Measurements from ENCODE around the gene COTL1. TPM values are rescaled to one million over a fixed set of nuclear protein-coding genes. Genes with fewer than 3 reads are reported as not detected.

COTL1 gene
- total RNA-seq, 1 experiment from 2014 or later = 34.1 TPM

GRCh38 chr16:84596161-84596560, 21.7 kb downstream of the COTL1 start:
- BruUV-seq (replicated peaks) = no TSS peak
- Histone ChIP-seq H3K4me1 (ENCODE audit: insufficient read depth, low read length, poor library complexity, severe bottlenecking) (peaks cover 23% of the 10 kb centered on the region), H3K36me3 (ENCODE audit: insufficient read depth, low read length, poor library complexity, severe bottlenecking) (no peaks in the 10 kb centered on the region), H3K27me3 (replicated peaks; ENCODE audit: insufficient read depth, low read depth, low read length, poor library complexity) (no peaks in the 10 kb centered on the region), H3K27ac (ENCODE audit: low read depth, low read length, poor library complexity, severe bottlenecking) (no peak overlapping the region), H3K9me3 (ENCODE audit: low read depth, low read length, poor library complexity, severe bottlenecking) (no peaks in the 10 kb centered on the region), H3K4me3 (ENCODE audit: low read depth, low read length, poor library complexity, severe bottlenecking) (no peak overlapping the region)
- no peak for DNase-seq (ENCODE audit: low spot score)
- TF ChIP-seq EZH2 (IDR thresholded peaks at IDR 0.05; ENCODE audit: borderline replicate concordance, low read depth, low read length, poor library complexity, severe bottlenecking) (no peak), CTCF (conservative IDR thresholded peaks at IDR 0.05; ENCODE audit: low read depth, low read length) (no peak)
- intact Hi-C loops (cut with micrococcal nuclease; ENCODE audit: unreplicated experiment) = no loop called here
- ChIA-PET POLR2A (ENCODE audit: low non-redundant PET) (no interaction called here), CTCF (no interaction called here)

GRCh38 chr16:84595052-84595481, 22.8 kb downstream of the COTL1 start:
- Histone ChIP-seq H3K27me3 (replicated peaks; ENCODE audit: insufficient read depth, low read depth, low read length, poor library complexity) (no peaks in the 10 kb centered on the region), H3K4me3 (ENCODE audit: low read depth, low read length, poor library complexity, severe bottlenecking) (no peak overlapping the region), H3K4me1 (ENCODE audit: insufficient read depth, low read length, poor library complexity, severe bottlenecking) (peaks cover 12% of the 10 kb centered on the region), H3K36me3 (ENCODE audit: insufficient read depth, low read length, poor library complexity, severe bottlenecking) (no peaks in the 10 kb centered on the region), H3K27ac (ENCODE audit: low read depth, low read length, poor library complexity, severe bottlenecking) (no peak overlapping the region), H3K9me3 (ENCODE audit: low read depth, low read length, poor library complexity, severe bottlenecking) (no peaks in the 10 kb centered on the region)
- intact Hi-C loops (cut with micrococcal nuclease; ENCODE audit: unreplicated experiment) = no loop called here
- no peak for DNase-seq (ENCODE audit: low spot score)
- no TSS peak for BruUV-seq (replicated peaks)
- POLR2A ChIA-PET (ENCODE audit: low non-redundant PET) = no interaction called here
- no peak for TF ChIP-seq EZH2 (IDR thresholded peaks at IDR 0.05; ENCODE audit: borderline replicate concordance, low read depth, low read length, poor library complexity, severe bottlenecking)
- no peak for TF ChIP-seq CTCF (conservative IDR thresholded peaks at IDR 0.05; ENCODE audit: low read depth, low read length)
- CTCF ChIA-PET = no interaction called here

GRCh38 chr16:84594725-84595038, 23.2 kb downstream of the COTL1 start:
- CTCF ChIA-PET = no interaction called here
- H3K4me3 ChIP-seq (ENCODE audit: low read depth, low read length, poor library complexity, severe bottlenecking) = no peak overlapping the region
- no TSS peak for BruUV-seq (replicated peaks)
- no peak overlapping the region for H3K27ac ChIP-seq (ENCODE audit: low read depth, low read length, poor library complexity, severe bottlenecking)
- no peak for DNase-seq (ENCODE audit: low spot score)
- intact Hi-C loops (cut with micrococcal nuclease; ENCODE audit: unreplicated experiment) = no loop called here
- no peaks in the 10 kb centered on the region for H3K27me3 ChIP-seq (replicated peaks; ENCODE audit: insufficient read depth, low read depth, low read length, poor library complexity)
- H3K9me3 ChIP-seq (ENCODE audit: low read depth, low read length, poor library complexity, severe bottlenecking) = no peaks in the 10 kb centered on the region
- H3K36me3 ChIP-seq (ENCODE audit: insufficient read depth, low read length, poor library complexity, severe bottlenecking) = no peaks in the 10 kb centered on the region
- peaks cover 8% of the 10 kb centered on the region for H3K4me1 ChIP-seq (ENCODE audit: insufficient read depth, low read length, poor library complexity, severe bottlenecking)
- POLR2A ChIA-PET (ENCODE audit: low non-redundant PET) = no interaction called here
- TF ChIP-seq EZH2 (IDR thresholded peaks at IDR 0.05; ENCODE audit: borderline replicate concordance, low read depth, low read length, poor library complexity, severe bottlenecking) = no peak
- no peak for TF ChIP-seq CTCF (conservative IDR thresholded peaks at IDR 0.05; ENCODE audit: low read depth, low read length)
